Activated naive CD8-positive, alpha-beta T cell treated with anti-CD3 and anti-CD28 coated beads, Interleukin-2, amount 10 ng/mL, durations not matched to agents 7 days and 5 days (primary cell): ENCODE results near the gene RNF111. TPM values are rescaled to one million over a fixed set of nuclear protein-coding genes. Genes with fewer than 3 reads are reported as not detected.
"Not testable (repeated sequence)": the region's sequence is repeated elsewhere in the genome, so short reads cannot be mapped to it uniquely, and the experiment has no call there.

Experiments used
- ATAC-seq: fragments of 150-1000 bp; cut with Tn5 transposase; one replicate; pipeline ENCODE4 v1.10.0; 2021; ENCODE audit warnings: low read depth, moderate library complexity
- POLR2A ChIA-PET: fragments of 350-600 bp; sonication (Branson Sonifier 250); formaldehyde crosslinking; loops from one replicate; lab custom pipeline; 2021; ENCODE audit warnings: antibody characterized with exemption; lab: Charles Lee
- DNase-seq: peaks from one replicate; pipeline ENCODE4 v3.0.0; 2021
- H3K27ac Mint-ChIP-seq: one replicate; pipeline ENCODE4 v1.8.0; 2022; ENCODE audit warnings: mild to moderate bottlenecking, mixed read lengths
- H3K27me3 Mint-ChIP-seq: one replicate; pipeline ENCODE4 v1.8.0; 2022; ENCODE audit warnings: mild to moderate bottlenecking, moderate library complexity, mixed read lengths
- H3K36me3 Mint-ChIP-seq: one replicate; pipeline ENCODE4 v1.8.0; 2021; ENCODE audit warnings: mild to moderate bottlenecking, mixed read lengths
- H3K4me1 Mint-ChIP-seq: one replicate; pipeline ENCODE4 v1.8.0; 2021; ENCODE audit warnings: mixed read lengths
- H3K4me3 Mint-ChIP-seq: one replicate; pipeline ENCODE4 v1.8.0; 2022; ENCODE audit warnings: mild to moderate bottlenecking, moderate library complexity, mixed read lengths
- H3K9me3 Mint-ChIP-seq: one replicate; pipeline ENCODE4 v1.8.0; 2021; ENCODE audit warnings: mixed read lengths
- total RNA-seq, 2 experiments: library from RNA; stranded (reverse); gene quantifications; one replicate each; pipeline ENCODE4 v1.2.3, GENCODE V29; 2021

Gene RNF111
- total RNA-seq, 2 experiments from 2014 or later: 38.2 to 46.9 TPM

DNA sequence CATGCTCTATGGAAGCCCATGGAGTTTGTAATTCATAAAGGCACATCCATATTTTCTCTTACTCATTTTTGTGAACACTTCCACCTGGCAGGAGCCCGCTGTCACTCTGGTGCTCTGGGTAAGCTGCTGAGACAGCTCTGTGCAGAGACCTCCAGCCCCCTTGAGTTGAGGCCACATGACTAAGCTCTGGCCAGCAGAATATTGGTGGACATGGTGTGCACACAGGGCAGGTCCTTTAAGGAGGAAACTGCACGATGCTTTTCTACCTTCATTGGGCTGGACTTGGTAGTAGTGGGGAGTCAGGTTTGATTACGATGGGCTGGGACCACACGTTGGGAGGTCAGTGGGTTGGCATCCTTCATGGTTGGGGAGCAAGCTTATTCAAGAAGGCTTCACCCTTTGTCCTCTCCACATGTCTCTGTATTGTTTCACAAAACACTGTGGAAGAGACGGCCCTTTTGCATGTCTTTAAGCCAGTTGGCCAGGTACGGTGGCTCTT lies 146.5 kb downstream of the RNF111 start:
- Mint-ChIP-seq H3K27me3 (no peaks in the 10 kb centered on the region), H3K4me1 (peaks cover 20% of the 10 kb centered on the region), H3K27ac (no peak overlapping the region), H3K4me3 (no peak overlapping the region), H3K36me3 (peaks cover 78% of the 10 kb centered on the region), H3K9me3 (peaks cover 14% of the 10 kb centered on the region)
- POLR2A ChIA-PET: no interaction called here
- ATAC-seq: no peak
- no peak for DNase-seq

DNA sequence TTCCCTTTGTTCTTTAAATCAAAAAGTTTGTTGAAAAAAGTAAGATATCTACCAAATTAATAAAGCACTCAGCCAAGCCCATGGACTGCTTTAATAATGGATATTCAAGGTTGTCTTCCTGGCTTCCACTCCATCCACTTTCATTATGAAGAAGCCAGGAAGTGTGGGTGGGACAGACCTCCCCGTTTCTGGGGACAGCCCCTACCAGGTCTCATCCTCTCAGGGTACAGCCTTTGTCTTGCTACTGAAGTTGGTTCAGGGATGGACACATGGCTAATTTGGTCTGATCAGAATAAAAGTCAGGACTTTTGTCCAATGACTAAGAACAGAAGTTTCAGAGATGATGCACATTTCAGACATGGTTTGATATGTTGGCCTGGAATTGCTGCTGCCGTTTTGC lies 150.1 kb downstream of the RNF111 start:
- peaks cover 26% of the 10 kb centered on the region for H3K4me1 Mint-ChIP-seq
- H3K36me3 Mint-ChIP-seq: peaks cover 61% of the 10 kb centered on the region
- POLR2A ChIA-PET: interaction anchor here (1.4 kb wide), 1 partner anchor 149 kb away, joined by 4 read pairs; no protein-coding TSS in a partner anchor
- H3K9me3 Mint-ChIP-seq: no peaks in the 10 kb centered on the region
- no peak for ATAC-seq
- no peaks in the 10 kb centered on the region for H3K27me3 Mint-ChIP-seq
- no peak for DNase-seq
- peak overlapping the region; percentile 46 for H3K27ac Mint-ChIP-seq
- H3K4me3 Mint-ChIP-seq: peak overlapping the region; percentile 1

DNA sequence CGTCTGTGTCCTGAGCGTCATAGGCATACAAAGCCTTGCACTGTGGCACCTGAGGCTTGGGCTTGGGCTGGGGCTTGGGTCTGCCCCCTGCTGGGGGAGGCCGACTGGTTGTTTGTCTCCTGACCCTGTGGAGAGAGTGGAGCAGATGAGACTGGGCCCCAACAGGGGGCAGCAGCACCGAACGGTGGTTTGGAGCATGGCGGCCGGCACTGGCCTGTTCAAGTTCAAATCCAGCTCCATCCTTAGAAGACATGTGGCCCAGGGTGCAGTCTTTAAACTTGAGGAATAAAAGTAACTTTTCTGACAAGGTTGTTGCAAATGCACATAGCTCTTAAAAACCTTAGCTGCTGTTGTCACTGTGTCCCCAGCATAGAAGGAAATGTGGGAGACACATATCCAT lies 150.8 kb downstream of the RNF111 start:
- peaks cover 26% of the 10 kb centered on the region for H3K4me1 Mint-ChIP-seq
- H3K4me3 Mint-ChIP-seq: no peak overlapping the region
- POLR2A ChIA-PET: no interaction called here
- H3K9me3 Mint-ChIP-seq: no peaks in the 10 kb centered on the region
- ATAC-seq (peak; percentile 87), DNase-seq (peak; percentile 66)
- H3K27ac Mint-ChIP-seq: peak overlapping the region; percentile 31
- H3K27me3 Mint-ChIP-seq: no peaks in the 10 kb centered on the region
- H3K36me3 Mint-ChIP-seq: peaks cover 57% of the 10 kb centered on the region

DNA sequence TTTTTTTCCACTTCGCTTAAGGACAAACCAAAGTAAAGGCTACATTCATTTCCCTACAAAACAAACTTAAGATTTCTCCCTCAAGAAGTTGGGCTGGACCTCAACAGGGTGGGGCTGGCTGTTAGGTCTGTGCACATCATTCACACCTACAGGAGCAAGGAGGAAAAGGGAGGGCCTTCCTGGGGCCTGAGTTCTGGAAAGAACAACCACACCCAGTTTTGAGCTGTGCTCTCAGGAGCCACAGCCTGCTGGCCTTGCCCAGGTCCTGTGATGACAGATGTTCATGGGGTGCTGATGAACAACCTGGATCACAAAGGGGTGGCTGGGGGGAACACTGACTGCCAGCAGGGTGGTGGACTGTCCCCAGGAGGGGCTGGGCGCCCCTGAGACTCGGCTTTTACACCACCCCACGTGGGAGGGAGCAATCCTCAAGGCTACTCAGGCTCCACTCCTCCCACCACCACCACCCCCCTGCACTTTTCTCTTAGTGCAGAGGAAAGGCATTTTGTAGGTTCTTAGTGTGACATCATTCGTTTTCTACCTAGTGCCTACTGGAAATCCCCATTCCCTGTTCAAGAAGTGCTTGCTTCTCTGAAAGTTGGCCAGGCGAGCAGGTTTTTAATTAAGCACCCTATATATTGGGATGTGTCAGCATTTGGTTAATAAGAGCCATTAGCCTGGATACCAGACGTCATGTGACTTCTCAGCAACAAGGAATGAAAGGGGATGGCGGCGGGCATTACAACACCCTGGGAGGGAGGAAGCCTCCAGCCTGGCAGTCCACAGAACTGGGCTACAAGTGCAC lies 153.2 kb downstream of the RNF111 start:
- Mint-ChIP-seq H3K4me1 (peaks cover 26% of the 10 kb centered on the region), H3K27ac (no peak overlapping the region), H3K36me3 (peaks cover 41% of the 10 kb centered on the region), H3K27me3 (no peaks in the 10 kb centered on the region), H3K4me3 (no peak overlapping the region), H3K9me3 (no peaks in the 10 kb centered on the region)
- ATAC-seq (no peak), DNase-seq (no peak)
- POLR2A ChIA-PET: no interaction called here

DNA sequence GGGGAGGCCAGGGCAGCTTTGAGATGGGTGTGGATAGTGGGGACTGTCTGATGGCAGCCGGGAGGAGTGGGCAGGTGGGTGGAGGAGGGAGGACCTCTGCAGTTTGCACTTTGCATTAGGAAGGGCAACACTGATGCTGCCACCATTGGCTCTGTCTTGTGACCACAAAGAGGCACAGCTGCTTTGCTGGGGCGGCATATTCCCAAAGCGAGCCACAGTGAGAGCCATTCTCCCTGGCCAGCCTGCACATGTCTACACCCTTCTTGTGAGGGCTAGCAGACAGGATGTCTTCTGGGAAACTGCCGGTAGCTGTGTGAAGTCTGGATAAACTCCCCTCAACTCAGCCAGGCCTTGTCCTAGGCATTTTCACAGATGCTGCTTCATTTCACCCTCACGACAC lies 155.8 kb downstream of the RNF111 start:
- Mint-ChIP-seq H3K27ac (no peak overlapping the region), H3K4me3 (no peak overlapping the region), H3K36me3 (peaks cover 32% of the 10 kb centered on the region), H3K27me3 (no peaks in the 10 kb centered on the region), H3K4me1 (peaks cover 13% of the 10 kb centered on the region), H3K9me3 (no peaks in the 10 kb centered on the region)
- ATAC-seq (no peak), DNase-seq (no peak)
- POLR2A ChIA-PET: interaction anchor here (0.7 kb wide), 1 partner anchor 185 kb away, joined by 6 read pairs; no protein-coding TSS in a partner anchor

DNA sequence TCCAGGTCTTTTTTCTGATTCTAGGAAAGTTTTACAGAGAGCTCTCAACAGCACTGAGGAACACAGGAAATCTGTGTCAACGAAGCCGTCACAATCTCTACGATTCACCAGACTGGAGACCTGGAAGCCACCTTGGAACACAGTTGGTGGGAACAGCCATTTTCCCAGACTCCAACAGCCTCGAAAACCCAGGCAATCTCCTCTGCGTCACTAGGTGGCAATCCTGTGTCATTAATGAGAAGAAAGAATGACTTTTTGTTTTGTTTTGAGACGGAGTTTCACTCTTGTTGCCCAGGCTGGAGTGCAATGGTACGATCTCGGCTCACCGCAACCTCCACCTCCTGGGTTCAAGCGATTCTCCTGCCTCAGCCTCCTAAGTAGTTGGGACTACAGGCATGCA lies 157.1 kb downstream of the RNF111 start:
- H3K27ac Mint-ChIP-seq, H3K4me3 Mint-ChIP-seq, ATAC-seq, DNase-seq, POLR2A ChIA-PET, H3K27me3 Mint-ChIP-seq, H3K4me1 Mint-ChIP-seq, H3K9me3 Mint-ChIP-seq: not testable (repeated sequence)
- peaks cover 29% of the 10 kb centered on the region for H3K36me3 Mint-ChIP-seq

Other genes with a start within 250 kb of the RNF111 start
- gene ADAM10, start 238.0 kb upstream of the RNF111 start, total RNA-seq: 100 to 1,000 TPM; 173 to 175 TPM
- 10 to 100 TPM; 19.0 to 20.2 TPM for gene MINDY2, start 216.4 kb upstream of the RNF111 start, total RNA-seq
- gene SLTM, start 54.0 kb upstream of the RNF111 start, total RNA-seq: 100 to 1,000 TPM; 130 TPM
- gene CCNB2, start 117.5 kb downstream of the RNF111 start, total RNA-seq: 10 to 100 TPM; 72.1 to 75.9 TPM
- gene LDHAL6B, start 219.2 kb downstream of the RNF111 start, total RNA-seq: not detected